ENCODE measurements around the gene ARHGEF26. TPM values are rescaled to one million over a fixed set of nuclear protein-coding genes. Genes with fewer than 3 reads are reported as not detected.
A peak's percentile ranks its signal among the peaks of the same experiment; 100 is the strongest.

The ARHGEF26 gene
- total RNA-seq, 1 donor from 2014 or later: 0.53 TPM

DNA sequence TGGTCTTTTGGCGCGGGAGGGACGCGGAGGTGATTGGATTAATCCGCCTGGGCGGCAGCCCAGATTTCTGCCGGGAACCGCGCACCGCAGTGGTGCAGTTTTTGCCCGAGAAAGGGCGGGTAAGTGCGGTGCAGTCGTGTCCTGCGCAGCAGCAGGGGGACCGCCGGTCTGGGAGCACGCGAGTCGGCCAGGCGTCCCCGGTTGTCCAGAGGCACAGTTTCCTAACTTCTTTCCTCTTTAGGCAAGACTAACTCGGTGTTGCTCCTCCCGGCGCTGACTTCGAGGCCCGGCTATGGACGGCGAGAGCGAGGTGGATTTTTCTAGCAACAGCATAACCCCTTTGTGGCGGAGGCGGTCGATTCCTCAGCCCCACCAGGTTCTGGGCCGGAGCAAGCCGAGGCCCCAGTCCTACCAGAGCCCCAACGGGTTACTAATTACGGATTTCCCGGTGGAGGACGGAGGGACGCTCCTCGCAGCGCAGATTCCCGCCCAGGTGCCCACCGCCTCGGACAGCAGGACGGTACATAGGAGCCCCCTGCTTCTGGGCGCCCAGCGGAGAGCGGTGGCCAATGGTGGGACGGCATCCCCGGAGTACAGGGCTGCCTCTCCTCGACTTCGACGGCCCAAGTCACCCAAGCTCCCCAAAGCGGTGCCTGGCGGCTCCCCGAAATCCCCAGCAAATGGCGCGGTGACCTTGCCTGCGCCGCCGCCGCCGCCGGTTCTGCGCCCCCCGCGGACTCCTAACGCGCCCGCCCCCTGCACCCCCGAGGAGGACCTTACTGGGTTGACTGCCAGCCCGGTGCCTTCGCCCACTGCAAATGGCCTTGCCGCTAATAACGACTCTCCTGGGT is 736 bp downstream of the ARHGEF26 start:
- Histone ChIP-seq H3K4me3 (ENCODE audit: low read depth, low read length) (peak overlapping the region; percentile 88), H3K27me3 (ENCODE audit: control insufficient read depth, insufficient read depth, low read length) (no peaks in the 10 kb centered on the region), H3K36me3 (ENCODE audit: control insufficient read depth, insufficient read depth, low read length) (no peaks in the 10 kb centered on the region)
- no peak for DNase-seq (ENCODE audit: low read depth)
- no peak for TF ChIP-seq CTCF (IDR thresholded peaks at IDR 0.05; ENCODE audit: insufficient read depth, low read length, severe bottlenecking)
- FAIRE-seq: no peak

- no peaks in the 10 kb centered on the region for H3K36me3 ChIP-seq (ENCODE audit: control insufficient read depth, insufficient read depth, low read length)
- no peaks in the 10 kb centered on the region for H3K27me3 ChIP-seq (ENCODE audit: control insufficient read depth, insufficient read depth, low read length)
- FAIRE-seq (no peak), DNase-seq (ENCODE audit: low read depth) (no peak)
- H3K4me3 ChIP-seq (ENCODE audit: low read depth, low read length): peak overlapping the region; percentile 88
- no peak for TF ChIP-seq CTCF (IDR thresholded peaks at IDR 0.05; ENCODE audit: insufficient read depth, low read length, severe bottlenecking)
These were observed 1.3 kb downstream of the ARHGEF26 start for GRCh38 chr3:154122552-154122911.

DNA sequence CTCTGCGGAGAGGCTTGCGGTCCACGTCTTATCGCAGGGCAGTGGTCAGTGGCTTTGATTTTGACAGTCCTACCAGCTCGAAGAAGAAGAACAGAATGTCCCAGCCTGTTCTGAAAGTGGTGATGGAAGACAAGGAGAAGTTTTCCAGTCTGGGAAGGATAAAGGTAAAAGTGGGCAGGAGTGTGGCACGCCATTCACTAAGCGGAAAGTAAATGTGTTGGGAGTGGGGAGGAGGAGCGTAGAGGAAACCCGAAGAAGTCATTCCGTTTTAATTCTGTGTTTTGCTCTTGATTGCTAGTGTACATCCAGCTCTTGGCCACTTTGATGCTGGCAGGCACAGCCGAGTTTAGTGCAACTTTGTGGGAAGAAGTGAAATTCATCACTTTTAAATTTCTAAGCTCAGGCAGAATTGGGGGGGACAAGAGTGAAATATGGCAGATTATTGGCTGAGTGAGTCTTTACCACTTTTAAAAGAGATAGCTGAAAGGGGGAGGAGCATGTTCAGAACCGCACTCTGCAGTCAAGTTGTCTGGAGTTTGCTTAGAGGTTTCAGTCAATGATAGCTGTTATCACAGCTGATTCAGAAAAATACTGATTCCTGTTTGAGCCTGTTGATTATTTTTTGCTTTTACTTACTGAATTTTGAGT is 1.8 kb downstream of the ARHGEF26 start:
- DNase-seq (ENCODE audit: low read depth): peak; percentile 23
- H3K27me3 ChIP-seq (ENCODE audit: control insufficient read depth, insufficient read depth, low read length): no peaks in the 10 kb centered on the region
- no peaks in the 10 kb centered on the region for H3K36me3 ChIP-seq (ENCODE audit: control insufficient read depth, insufficient read depth, low read length)
- FAIRE-seq: no peak
- H3K4me3 ChIP-seq (ENCODE audit: low read depth, low read length): peak overlapping the region; percentile 88
- TF ChIP-seq CTCF (IDR thresholded peaks at IDR 0.05; ENCODE audit: insufficient read depth, low read length, severe bottlenecking): no peak

- DNase-seq (ENCODE audit: low read depth) (no peak), FAIRE-seq (no peak)
- Histone ChIP-seq H3K27me3 (ENCODE audit: control insufficient read depth, insufficient read depth, low read length) (no peaks in the 10 kb centered on the region), H3K36me3 (ENCODE audit: control insufficient read depth, insufficient read depth, low read length) (no peaks in the 10 kb centered on the region), H3K4me3 (ENCODE audit: low read depth, low read length) (no peak overlapping the region)
- no peak for TF ChIP-seq CTCF (IDR thresholded peaks at IDR 0.05; ENCODE audit: insufficient read depth, low read length, severe bottlenecking)
These were observed 2.7 kb downstream of the ARHGEF26 start for GRCh38 chr3:154123906-154124305.

GRCh38 chr3:154125378-154126030 is 4.3 kb downstream of the ARHGEF26 start:
- FAIRE-seq (no peak), DNase-seq (ENCODE audit: low read depth) (no peak)
- no peak for TF ChIP-seq CTCF (IDR thresholded peaks at IDR 0.05; ENCODE audit: insufficient read depth, low read length, severe bottlenecking)

More at GRCh38 chr3:154125378-154126030, 4.3 kb downstream of the ARHGEF26 start:
- Histone ChIP-seq H3K4me3 (ENCODE audit: low read depth, low read length) (no peak overlapping the region), H3K27me3 (ENCODE audit: control insufficient read depth, insufficient read depth, low read length) (no peaks in the 10 kb centered on the region), H3K36me3 (ENCODE audit: control insufficient read depth, insufficient read depth, low read length) (no peaks in the 10 kb centered on the region)

Measured in bronchial epithelial cell (primary cell).